SK-N-SH (cell line): Measurements from ENCODE around the gene AMIGO2. TPM values are rescaled to one million over a fixed set of nuclear protein-coding genes. Genes with fewer than 3 reads are reported as not detected.

Source experiments
- CTCF ChIA-PET: fragments of 300-600, 350-600 bp; formaldehyde crosslinking; extraction: SDS; loops from one replicate; lab custom pipeline; 2021; lab: Yijun Ruan, JAX
- POLR2A ChIA-PET: fragments of 350-600 bp; sonication (Branson Sonifier 250); formaldehyde crosslinking; extraction: SDS; loops from one replicate; lab custom pipeline; 2020; ENCODE audit warnings: antibody characterized with exemption, inconsistent platforms; lab: Yijun Ruan, JAX
- DNase-seq: peaks from one replicate; pipeline ENCODE4 v3.0.0; 2012
- H2AFZ ChIP-seq: fragments of 200-600 bp; sonication (generic); 2 replicates; pipeline ENCODE4 v1.8.1; 2016; ENCODE audit warnings: antibody characterized with exemption, mild to moderate bottlenecking, low read depth
- H3F3A ChIP-seq: fragments of 200-600 bp; sonication (generic); replicated peaks from 2 replicates; pipeline ENCODE3; 2016; ENCODE audit warnings: antibody characterized with exemption, mild to moderate bottlenecking; ENCODE audit not compliant: insufficient read depth
- H3K27ac ChIP-seq, 2 experiments: fragments of 200-500 bp in 1 of 2; fragments of 200-600 bp in 1 of 2; sonication (Bioruptor generic) in 1 of 2; sonication (generic), shearing (Covaris generic) in 1 of 2; 2 replicates each; pipeline versions ENCODE4 v1.5.1 to v1.6.1; 2014 to 2016; ENCODE audit warnings: low read depth in 2 of 2, inconsistent platforms in 1 of 2, low read length in 1 of 2, mild to moderate bottlenecking in 1 of 2, mixed read lengths in 1 of 2
- H3K27me3 ChIP-seq: fragments of 200-600 bp; sonication (generic), shearing (Covaris generic); 2 replicates; pipeline ENCODE4 v1.6.1; 2016; ENCODE audit warnings: mixed run types; ENCODE audit not compliant: insufficient read depth
- H3K36me3 ChIP-seq, 2 experiments: fragments of 200-500 bp in 1 of 2; fragments of 200-600 bp in 1 of 2; sonication (Bioruptor generic) in 1 of 2; sonication (generic) in 1 of 2; replicated peaks in 1 of 2; 2 replicates each; pipeline versions ENCODE3 to v1.5.1; 2014 to 2016; ENCODE audit warnings: low read length in 1 of 2, mild to moderate bottlenecking in 1 of 2; ENCODE audit not compliant: insufficient read depth in 2 of 2, control insufficient read depth in 1 of 2
- H3K4me1 ChIP-seq, 2 experiments: fragments of 200-500 bp in 1 of 2; fragments of 200-600 bp in 1 of 2; sonication (Bioruptor generic) in 1 of 2; sonication (generic), shearing (Covaris generic) in 1 of 2; 2 replicates each; pipeline versions ENCODE4 v1.5.1 to v1.6.1; 2014 to 2016; ENCODE audit warnings: low read depth in 1 of 2, low read length in 1 of 2, mixed run types in 1 of 2; ENCODE audit not compliant: insufficient read depth in 2 of 2, control insufficient read depth in 1 of 2
- H3K4me2 ChIP-seq: fragments of 200-600 bp; sonication (generic), shearing (Covaris generic); 2 replicates; pipeline ENCODE4 v1.6.1; 2017; ENCODE audit warnings: mixed run types
- H3K4me3 ChIP-seq, 2 experiments: fragments of 200-500 bp in 1 of 2; fragments of 200-600 bp in 1 of 2; sonication (Bioruptor generic) in 1 of 2; sonication (generic), shearing (Covaris generic) in 1 of 2; 2 replicates each; pipeline versions ENCODE4 v1.5.1 to v1.8.1; 2014 to 2016; ENCODE audit warnings: low read depth in 2 of 2, inconsistent platforms in 1 of 2, low read length in 1 of 2, mild to moderate bottlenecking in 1 of 2, mixed read lengths in 1 of 2, moderate library complexity in 1 of 2
- H3K79me2 ChIP-seq: fragments of 200-600 bp; sonication (generic); 2 replicates; pipeline ENCODE4 v1.8.1; 2017; ENCODE audit warnings: mild to moderate bottlenecking; ENCODE audit not compliant: insufficient read depth
- H3K9ac ChIP-seq: fragments of 200-600 bp; sonication (generic); 2 replicates; pipeline ENCODE4 v1.6.1; 2017; ENCODE audit warnings: mixed run types
- H3K9me2 ChIP-seq: fragments of 200-600 bp; sonication (generic); 2 replicates; pipeline ENCODE4 v1.6.1; 2017; ENCODE audit warnings: mixed run types
- H3K9me3 ChIP-seq: fragments of 200-600 bp; sonication (generic); 2 replicates; pipeline ENCODE4 v1.6.1; 2017; ENCODE audit warnings: mixed run types, mild to moderate bottlenecking, moderate library complexity
- H4K20me1 ChIP-seq: fragments of 200-600 bp; sonication (generic); 2 replicates; pipeline ENCODE4 v1.6.1; 2017; ENCODE audit warnings: mild to moderate bottlenecking, mixed run types; ENCODE audit not compliant: insufficient read depth
- ELF1 ChIP-seq: IDR thresholded peaks from 2 replicates; pipeline ENCODE4 v1.4.0; 2012
- EP300 ChIP-seq, 2 experiments: IDR thresholded peaks; 2 replicates each; pipeline versions ENCODE4 v1.4.0 to v1.6.1; 2012; ENCODE audit warnings: borderline replicate concordance in 1 of 2, low read depth in 1 of 2, low read length in 1 of 2
- EZH2phosphoT487 ChIP-seq: fragments of 200-600 bp; sonication (generic); IDR thresholded peaks from 2 replicates; pipeline ENCODE4 v1.6.1; 2017; ENCODE audit warnings: low read depth, mixed run types, mild to moderate bottlenecking, antibody characterized with exemption, moderate library complexity, borderline replicate concordance
- FOSL2 ChIP-seq: IDR thresholded peaks from 2 replicates; pipeline ENCODE4 v1.4.0; 2012; ENCODE audit warnings: low read depth, mild to moderate bottlenecking, moderate library complexity, borderline replicate concordance
- FOXJ3 ChIP-seq: sonication (generic); formaldehyde crosslinking; IDR thresholded peaks from 2 replicates; pipeline ENCODE4 v1.5.1; 2020; ENCODE audit warnings: mild to moderate bottlenecking, missing genetic modification reagents
- FOXM1 ChIP-seq: IDR thresholded peaks from 2 replicates; pipeline ENCODE4 v1.4.0; 2012; ENCODE audit warnings: low read depth, mild to moderate bottlenecking
- GABPA ChIP-seq: IDR thresholded peaks from 2 replicates; pipeline ENCODE4 v1.4.0; 2012; ENCODE audit warnings: low read depth, mild to moderate bottlenecking
- MEF2A ChIP-seq: IDR thresholded peaks from 2 replicates; pipeline ENCODE4 v1.4.0; 2012; ENCODE audit warnings: low read depth, borderline replicate concordance
- MXI1 ChIP-seq: IDR thresholded peaks from 2 replicates; pipeline ENCODE4 v1.6.1; 2012; ENCODE audit warnings: mild to moderate bottlenecking, low read depth, low read length, improper control_type of control experiment
- NFIC ChIP-seq: IDR thresholded peaks from 2 replicates; pipeline ENCODE4 v1.4.0; 2012; ENCODE audit warnings: borderline replicate concordance
- NRF1 ChIP-seq: IDR thresholded peaks from 2 replicates; pipeline ENCODE4 v1.6.1; 2012; ENCODE audit warnings: low read depth, mild to moderate bottlenecking, low read length
- POLR2AphosphoS5 ChIP-seq: IDR thresholded peaks from 2 replicates; pipeline ENCODE4 v1.6.1; 2012; ENCODE audit warnings: low read depth, low read length
- RXRA ChIP-seq: IDR thresholded peaks from 2 replicates; pipeline ENCODE4 v1.4.0; 2012; ENCODE audit warnings: low read depth, mild to moderate bottlenecking, borderline replicate concordance
- SIN3A ChIP-seq: IDR thresholded peaks from 2 replicates; pipeline ENCODE4 v1.6.1; 2012; ENCODE audit warnings: low read depth, mild to moderate bottlenecking, low read length, moderate library complexity, borderline replicate concordance
- TCF12 ChIP-seq: IDR thresholded peaks from 2 replicates; pipeline ENCODE4 v1.4.0; 2012
- WGBS: methylation state at CpG from one replicate; pipeline ENCODE4 v1.1.6; 2017; ENCODE audit warnings: low lambda C conversion rate; 5-methylcytosine and 5-hydroxymethylcytosine counted together
- polyA plus RNA-seq, 3 experiments: library from polyadenylated mRNA; depleted of rRNA; stranded (reverse); fragments of >200 nt; gene quantifications; 2 replicates each; pipeline ENCODE4 v1.2.3, GENCODE V29; 2012
- TF ChIP-seq, protein P1 (sequence below): IDR thresholded peaks from 2 replicates; pipeline ENCODE4 v1.4.0; 2012; ENCODE audit warnings: low read depth, borderline replicate concordance
- TF ChIP-seq, protein P2 (sequence below): IDR thresholded peaks from 2 replicates; pipeline ENCODE4; 2012
- TF ChIP-seq, protein P3 (sequence below): fragments of 150-350 bp; IDR thresholded peaks from 2 replicates; pipeline ENCODE4 v1.6.1; 2016; ENCODE audit warnings: mild to moderate bottlenecking, low read depth, low read length

The AMIGO2 gene
- polyA plus RNA-seq, 1 of the 3 experiments (the other 2 are of a cell fraction): 1.2 TPM

DNA sequence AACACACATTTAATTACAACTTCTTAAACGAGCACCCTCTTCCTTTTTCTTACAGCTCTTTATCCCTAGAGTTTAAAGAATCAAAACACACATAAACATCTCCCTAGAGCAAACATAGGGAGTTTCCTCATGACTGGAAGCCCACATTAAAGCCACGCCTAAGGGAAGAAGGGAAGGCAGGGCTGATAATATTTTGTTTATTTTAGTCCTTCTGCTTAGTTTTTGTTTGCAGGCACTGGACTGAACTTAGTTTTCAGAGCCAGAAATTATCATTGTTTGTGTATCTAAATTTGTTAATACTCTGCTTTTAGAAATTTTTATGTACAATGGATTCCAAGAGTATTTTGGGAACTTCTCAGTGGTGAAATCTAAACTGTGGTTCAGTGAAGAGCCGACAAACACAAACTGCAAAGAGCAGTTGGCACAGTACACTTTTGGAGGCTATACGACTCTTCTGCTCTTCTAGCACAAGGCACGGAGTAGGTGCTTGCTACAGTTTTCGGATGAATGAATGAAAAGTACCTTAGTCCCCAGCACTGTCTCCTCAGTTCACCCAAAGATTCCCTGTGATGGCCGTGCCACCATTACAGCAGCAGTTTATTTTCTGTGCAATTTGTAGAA lies 17.6 kb upstream of the AMIGO2 start:
- ChIA-PET CTCF (no interaction called here), POLR2A (no interaction called here)
- no peak overlapping the region for H2AFZ ChIP-seq
- TF ChIP-seq ELF1 (no peak), GABPA (no peak), RXRA (no peak), FOXM1 (no peak), FOXJ3 (CRISPR knock-in tag) (no peak), EP300 (IDR thresholded peaks at IDR 0.05; ENCODE audit: borderline replicate concordance in 1 of 2, low read depth in 1 of 2, low read length in 1 of 2) (no peak), NRF1 (no peak), POLR2AphosphoS5 (no peak), MXI1 (no peak), TCF12 (no peak), FOSL2 (no peak), EZH2phosphoT487 (no peak), MEF2A (no peak), NFIC (no peak), SIN3A (no peak)
- TF ChIP-seq, protein P1, sequence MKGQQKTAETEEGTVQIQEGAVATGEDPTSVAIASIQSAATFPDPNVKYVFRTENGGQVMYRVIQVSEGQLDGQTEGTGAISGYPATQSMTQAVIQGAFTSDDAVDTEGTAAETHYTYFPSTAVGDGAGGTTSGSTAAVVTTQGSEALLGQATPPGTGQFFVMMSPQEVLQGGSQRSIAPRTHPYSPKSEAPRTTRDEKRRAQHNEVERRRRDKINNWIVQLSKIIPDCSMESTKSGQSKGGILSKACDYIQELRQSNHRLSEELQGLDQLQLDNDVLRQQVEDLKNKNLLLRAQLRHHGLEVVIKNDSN: no peak
- TF ChIP-seq, protein P2, sequence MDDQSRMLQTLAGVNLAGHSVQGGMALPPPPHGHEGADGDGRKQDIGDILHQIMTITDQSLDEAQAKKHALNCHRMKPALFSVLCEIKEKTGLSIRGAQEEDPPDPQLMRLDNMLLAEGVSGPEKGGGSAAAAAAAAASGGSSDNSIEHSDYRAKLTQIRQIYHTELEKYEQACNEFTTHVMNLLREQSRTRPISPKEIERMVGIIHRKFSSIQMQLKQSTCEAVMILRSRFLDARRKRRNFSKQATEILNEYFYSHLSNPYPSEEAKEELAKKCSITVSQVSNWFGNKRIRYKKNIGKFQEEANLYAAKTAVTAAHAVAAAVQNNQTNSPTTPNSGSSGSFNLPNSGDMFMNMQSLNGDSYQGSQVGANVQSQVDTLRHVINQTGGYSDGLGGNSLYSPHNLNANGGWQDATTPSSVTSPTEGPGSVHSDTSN: no peak
- TF ChIP-seq, protein P3, sequence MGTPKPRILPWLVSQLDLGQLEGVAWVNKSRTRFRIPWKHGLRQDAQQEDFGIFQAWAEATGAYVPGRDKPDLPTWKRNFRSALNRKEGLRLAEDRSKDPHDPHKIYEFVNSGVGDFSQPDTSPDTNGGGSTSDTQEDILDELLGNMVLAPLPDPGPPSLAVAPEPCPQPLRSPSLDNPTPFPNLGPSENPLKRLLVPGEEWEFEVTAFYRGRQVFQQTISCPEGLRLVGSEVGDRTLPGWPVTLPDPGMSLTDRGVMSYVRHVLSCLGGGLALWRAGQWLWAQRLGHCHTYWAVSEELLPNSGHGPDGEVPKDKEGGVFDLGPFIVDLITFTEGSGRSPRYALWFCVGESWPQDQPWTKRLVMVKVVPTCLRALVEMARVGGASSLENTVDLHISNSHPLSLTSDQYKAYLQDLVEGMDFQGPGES: no peak
- peaks cover 11% of the 10 kb centered on the region for H3F3A ChIP-seq
- 28% methylated on average over 7 of the region's 7 CpGs for WGBS
- H3K9me2 ChIP-seq: no peaks in the 10 kb centered on the region
- H3K4me3 ChIP-seq: no peak overlapping the region
- no peak overlapping the region for H3K27ac ChIP-seq
- no peaks in the 10 kb centered on the region for H3K9me3 ChIP-seq
- DNase-seq: no peak
- H4K20me1 ChIP-seq: no peaks in the 10 kb centered on the region
- 0 out of 2 replicates have a peak, but pooled peaks cover 6% of the 10 kb centered on the region for H3K27me3 ChIP-seq
- H3K9ac ChIP-seq: no peak overlapping the region
- no peaks in the 10 kb centered on the region for H3K79me2 ChIP-seq
- H3K4me2 ChIP-seq: no peak overlapping the region
- H3K4me1 ChIP-seq: no peaks in the 10 kb centered on the region
- no peaks in the 10 kb centered on the region for H3K36me3 ChIP-seq
